ENCODE measurements around the gene SLC25A20.

The SLC25A20 gene

GRCh38 chr3:48879994-48880377 lies 18.7 kb downstream of the SLC25A20 start:
- DNase-seq (ENCODE audit: insufficient read length, low spot score), result no peak
- FAIRE-seq, result no peak
- TF ChIP-seq CTCF (IDR thresholded peaks at IDR 0.05; ENCODE audit: insufficient read depth, missing control alignments), result no peak

GRCh38 chr3:48879307-48879993 lies 19.2 kb downstream of the SLC25A20 start:
- no peak for FAIRE-seq
- no peak for DNase-seq (ENCODE audit: insufficient read length, low spot score)
- TF ChIP-seq CTCF (IDR thresholded peaks at IDR 0.05; ENCODE audit: insufficient read depth, missing control alignments), result no peak

GRCh38 chr3:48877671-48878070 lies 21.0 kb downstream of the SLC25A20 start:
- DNase-seq (ENCODE audit: insufficient read length, low spot score) (no peak), FAIRE-seq (no peak)
- no peak for TF ChIP-seq CTCF (IDR thresholded peaks at IDR 0.05; ENCODE audit: insufficient read depth, missing control alignments)

GRCh38 chr3:48863122-48863521 lies 35.6 kb downstream of the SLC25A20 start:
- FAIRE-seq (no peak), DNase-seq (ENCODE audit: insufficient read length, low spot score) (no peak)
- TF ChIP-seq CTCF (IDR thresholded peaks at IDR 0.05; ENCODE audit: insufficient read depth, missing control alignments), result no peak

GRCh38 chr3:48859206-48859605 lies 39.5 kb downstream of the SLC25A20 start:
- no peak for FAIRE-seq
- TF ChIP-seq CTCF (IDR thresholded peaks at IDR 0.05; ENCODE audit: insufficient read depth, missing control alignments), result no peak
- DNase-seq (ENCODE audit: insufficient read length, low spot score), result no peak

- DNase-seq (ENCODE audit: insufficient read length, low spot score) (no peak), FAIRE-seq (no peak)
Measured at GRCh38 chr3:48858709-48859108, 40.0 kb downstream of the SLC25A20 start.

More at GRCh38 chr3:48858709-48859108, 40.0 kb downstream of the SLC25A20 start:
- no peak for TF ChIP-seq CTCF (IDR thresholded peaks at IDR 0.05; ENCODE audit: insufficient read depth, missing control alignments)
